HG03571 (cell line): ENCODE data around the gene STRN3.
A peak's percentile ranks its signal among the peaks of the same experiment; 100 is the strongest.

Source experiments
- ATAC-seq: cut with Tn5 transposase; IDR thresholded peaks from one replicate; pipeline ENCODE4 v1.9.1; 2021; ENCODE audit not compliant: unreplicated experiment

STRN3 gene

GRCh38 chr14:30874999-30875787, 151.0 kb downstream of the STRN3 start:
- ATAC-seq, result peak; percentile 24

- ATAC-seq, result peak; percentile 70
Observed at GRCh38 chr14:30874120-30874998, 151.8 kb downstream of the STRN3 start, which contains the start of gene COCH. COCH (plus strand) TSS chr14:30874559; CDS start chr14:30874939, 380 bp downstream.

GRCh38 chr14:30873308-30874119, 152.7 kb downstream of the STRN3 start:
- ATAC-seq, result no peak

DNA sequence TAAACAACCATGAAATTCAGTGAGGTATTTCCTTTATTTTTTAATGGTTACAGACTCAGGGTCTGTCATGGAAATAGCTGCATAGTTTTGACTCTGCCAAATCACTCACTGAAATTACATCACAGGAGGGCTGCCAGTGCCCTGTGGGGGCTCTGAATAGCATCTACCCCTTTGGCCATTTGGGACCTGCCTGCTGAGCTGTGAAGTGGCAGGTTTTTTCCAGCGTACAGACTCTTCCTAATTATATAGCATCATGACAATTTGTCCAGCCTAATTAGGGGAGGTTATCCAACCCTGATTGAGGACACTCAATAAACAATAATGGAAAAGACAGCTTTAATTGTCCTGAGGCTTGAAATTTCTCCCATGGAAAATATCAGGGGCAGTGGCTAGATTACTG, 153.6 kb downstream of the STRN3 start:
- no peak for ATAC-seq

GRCh38 chr14:30869551-30870155, 156.5 kb downstream of the STRN3 start:
- ATAC-seq, result no peak

GRCh38 chr14:30868736-30869135, 157.4 kb downstream of the STRN3 start:
- no peak for ATAC-seq

DNA sequence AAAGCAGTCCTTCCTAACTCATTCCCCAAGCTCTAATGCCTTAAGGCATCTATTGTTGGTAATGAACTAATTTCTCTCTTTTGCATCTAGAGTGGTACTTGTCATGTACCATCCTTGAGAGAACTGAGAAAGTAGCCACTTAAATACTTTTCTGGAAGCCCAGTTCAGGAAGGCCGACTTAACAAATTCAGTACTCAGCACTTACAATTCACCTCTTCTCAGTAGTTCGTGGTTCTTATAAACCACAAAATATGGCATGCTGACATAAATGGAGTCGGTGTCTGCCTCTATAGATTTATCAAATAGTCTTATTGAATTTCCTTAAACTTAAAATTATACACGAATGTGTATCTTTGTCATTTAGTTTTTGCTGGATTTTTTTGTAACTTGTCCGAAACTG, 161.2 kb downstream of the STRN3 start:
- ATAC-seq, result no peak

DNA sequence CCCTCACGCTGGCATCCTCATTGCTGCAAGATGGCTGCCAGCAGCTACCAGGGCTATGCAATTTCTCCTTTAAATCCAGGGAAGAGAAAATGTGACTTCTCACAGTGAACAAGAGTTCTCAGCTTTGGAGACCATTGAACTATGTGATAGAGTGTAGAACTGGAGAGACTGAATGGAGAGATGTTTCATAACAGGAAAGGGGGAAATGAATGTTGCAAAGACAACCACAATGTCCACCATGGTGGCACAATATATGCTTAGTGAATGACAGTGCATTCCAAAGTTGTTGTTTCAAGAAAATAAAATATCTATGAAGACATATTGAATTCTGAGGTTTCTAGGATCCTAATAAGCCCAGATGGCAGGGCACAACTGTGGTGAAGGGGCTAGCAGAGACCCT, 165.0 kb downstream of the STRN3 start:
- ATAC-seq, result no peak

DNA sequence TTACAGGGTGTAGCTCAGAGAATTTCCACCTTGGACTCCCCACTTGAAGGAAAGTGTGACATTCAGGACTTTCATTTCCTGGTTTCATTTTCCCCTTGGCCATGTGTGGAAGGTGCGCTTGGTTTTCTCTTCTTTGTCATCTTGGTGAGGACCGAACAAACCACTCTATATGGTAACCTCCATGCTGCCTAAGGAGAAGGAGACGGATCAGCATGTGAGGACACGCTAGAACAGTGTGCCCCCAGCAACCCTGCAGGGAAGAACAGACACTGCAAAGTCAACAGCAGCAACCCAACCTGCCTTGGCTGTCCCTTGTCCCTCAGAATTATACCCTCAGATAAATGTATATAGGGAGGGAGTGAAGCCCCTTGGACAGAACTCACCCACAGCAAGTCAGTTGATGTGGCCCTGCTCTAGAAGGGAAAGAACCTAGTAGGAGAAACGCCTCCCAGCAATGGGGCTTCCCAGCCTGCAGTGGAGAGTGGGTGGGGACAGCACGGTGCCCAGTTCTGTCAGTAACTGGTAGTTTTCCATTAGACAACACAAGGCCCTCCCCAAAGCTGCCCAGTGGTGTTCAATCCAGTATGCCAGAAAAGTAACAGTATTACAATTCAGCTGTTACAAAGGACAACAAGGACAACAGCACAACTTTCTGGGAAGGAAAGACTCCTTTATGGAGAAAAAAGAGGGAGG, 170.7 kb downstream of the STRN3 start:
- no peak for ATAC-seq

- ATAC-seq, result no peak
Observed at GRCh38 chr14:30854492-30854891, 171.7 kb downstream of the STRN3 start.

DNA sequence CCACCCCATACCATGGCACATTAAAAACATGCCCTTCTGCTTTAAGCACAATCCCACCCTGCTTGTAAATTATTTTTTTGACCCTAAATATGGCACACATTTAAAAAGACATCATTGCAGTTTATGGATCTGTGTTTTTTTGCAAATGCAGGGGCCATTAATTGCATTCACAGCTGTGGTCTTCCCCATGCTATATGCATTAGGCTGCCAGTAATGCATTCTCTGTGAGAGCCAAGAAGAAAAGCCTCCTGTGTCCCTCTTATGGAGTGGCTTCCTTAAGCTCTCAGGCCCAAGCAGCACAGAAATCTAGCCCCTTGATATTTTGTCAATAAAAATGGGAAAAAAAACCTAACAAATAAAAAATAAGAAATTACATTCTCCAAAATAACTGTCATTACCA, 172.2 kb downstream of the STRN3 start:
- ATAC-seq, result no peak

DNA sequence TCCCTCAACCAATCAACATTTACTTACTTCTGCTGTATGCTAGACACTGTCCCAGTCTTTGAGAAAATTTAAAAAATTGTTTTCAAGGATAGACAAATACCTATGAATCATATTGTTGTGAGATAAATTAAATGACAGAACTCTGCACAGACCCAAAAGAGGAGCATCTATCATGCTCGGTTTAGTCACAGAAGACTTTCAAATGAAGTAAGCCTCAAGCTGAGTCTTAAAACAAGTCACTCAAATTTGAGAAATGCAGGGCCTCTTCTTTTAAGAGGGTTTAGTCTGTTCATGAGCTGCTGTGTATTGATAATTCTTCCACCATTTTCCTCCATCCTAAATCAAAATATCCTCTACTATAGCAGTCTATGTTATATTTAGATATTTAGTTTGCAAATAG, 176.2 kb downstream of the STRN3 start:
- ATAC-seq, result no peak

DNA sequence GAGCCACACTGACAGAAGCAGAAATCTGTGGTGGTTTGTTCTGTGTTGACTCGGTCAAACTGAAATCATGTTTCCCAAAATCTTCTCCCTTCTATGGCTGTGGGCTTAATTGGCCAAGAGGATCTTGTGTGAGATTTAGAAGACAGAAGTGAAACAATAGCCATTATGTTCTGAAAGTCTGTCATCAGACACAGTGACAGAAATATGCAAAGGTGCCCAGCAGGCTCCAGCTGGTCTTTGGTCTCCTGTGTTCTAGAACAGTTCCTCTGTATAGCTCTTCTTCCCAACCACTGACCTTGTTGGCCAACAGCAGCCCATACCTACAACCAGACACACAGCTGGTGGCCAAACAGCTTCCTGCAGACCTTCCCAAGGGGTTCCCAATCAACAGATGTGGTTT, 176.8 kb downstream of the STRN3 start:
- peak; percentile 96 for ATAC-seq

- ATAC-seq, result peak; percentile 17
Observed at GRCh38 chr14:30848449-30849240, 177.5 kb downstream of the STRN3 start.
